Epithelial cell of proximal tubule (primary cell): ENCODE data around the gene LMF1. TPM values are rescaled to one million over a fixed set of nuclear protein-coding genes. Genes with fewer than 3 reads are reported as not detected.

Experiments used
- DNase-seq: peaks from one replicate; pipeline ENCODE4 v3.0.0-alpha.2; 2011; ENCODE audit warnings: low read depth
- H3K4me3 ChIP-seq: 2 replicates; pipeline ENCODE4 v1.5.1; 2011; ENCODE audit warnings: low read depth, mild to moderate bottlenecking, low read length
- total RNA-seq: library from RNA; depleted of rRNA; stranded (reverse); fragments of >200 nt; gene quantifications from 2 replicates; pipeline ENCODE4 v1.2.3, GENCODE V29; 2015
- TF ChIP-seq, protein P1 (sequence below): conservative IDR thresholded peaks from 2 replicates; pipeline ENCODE4 v1.5.1; 2012; ENCODE audit warnings: low read depth, mild to moderate bottlenecking, low read length

LMF1 gene
- total RNA-seq, 1 donor from 2014 or later, result 8.2 TPM

- DNase-seq, result no peak
- no peak overlapping the region for H3K4me3 ChIP-seq
- TF ChIP-seq, protein P1, sequence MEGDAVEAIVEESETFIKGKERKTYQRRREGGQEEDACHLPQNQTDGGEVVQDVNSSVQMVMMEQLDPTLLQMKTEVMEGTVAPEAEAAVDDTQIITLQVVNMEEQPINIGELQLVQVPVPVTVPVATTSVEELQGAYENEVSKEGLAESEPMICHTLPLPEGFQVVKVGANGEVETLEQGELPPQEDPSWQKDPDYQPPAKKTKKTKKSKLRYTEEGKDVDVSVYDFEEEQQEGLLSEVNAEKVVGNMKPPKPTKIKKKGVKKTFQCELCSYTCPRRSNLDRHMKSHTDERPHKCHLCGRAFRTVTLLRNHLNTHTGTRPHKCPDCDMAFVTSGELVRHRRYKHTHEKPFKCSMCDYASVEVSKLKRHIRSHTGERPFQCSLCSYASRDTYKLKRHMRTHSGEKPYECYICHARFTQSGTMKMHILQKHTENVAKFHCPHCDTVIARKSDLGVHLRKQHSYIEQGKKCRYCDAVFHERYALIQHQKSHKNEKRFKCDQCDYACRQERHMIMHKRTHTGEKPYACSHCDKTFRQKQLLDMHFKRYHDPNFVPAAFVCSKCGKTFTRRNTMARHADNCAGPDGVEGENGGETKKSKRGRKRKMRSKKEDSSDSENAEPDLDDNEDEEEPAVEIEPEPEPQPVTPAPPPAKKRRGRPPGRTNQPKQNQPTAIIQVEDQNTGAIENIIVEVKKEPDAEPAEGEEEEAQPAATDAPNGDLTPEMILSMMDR, result no peak
These were observed 32.6 kb downstream of the LMF1 start for GRCh38 chr16:938136-938535.

DNA sequence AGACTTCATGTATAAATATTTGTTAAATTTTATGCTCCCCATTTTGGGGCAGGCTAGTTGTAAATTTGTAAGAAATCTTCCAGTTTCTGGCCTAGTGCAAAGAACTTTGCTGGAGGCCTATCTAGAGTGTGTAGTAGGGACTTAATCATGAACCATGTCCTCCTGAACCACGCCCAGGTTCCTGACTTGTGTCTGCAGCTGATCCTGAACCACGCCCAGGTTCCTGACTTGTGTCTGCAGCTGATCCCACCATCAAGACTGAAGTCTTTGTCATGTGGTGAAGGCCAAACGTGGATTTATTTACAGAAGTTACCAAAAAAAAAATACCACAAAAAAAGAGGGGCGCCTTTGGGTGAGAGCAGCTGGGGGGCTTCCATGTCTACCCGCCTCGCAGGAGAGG, 33.1 kb downstream of the LMF1 start:
- no peak for DNase-seq
- no peak overlapping the region for H3K4me3 ChIP-seq
- TF ChIP-seq, protein P1, result no peak

DNA sequence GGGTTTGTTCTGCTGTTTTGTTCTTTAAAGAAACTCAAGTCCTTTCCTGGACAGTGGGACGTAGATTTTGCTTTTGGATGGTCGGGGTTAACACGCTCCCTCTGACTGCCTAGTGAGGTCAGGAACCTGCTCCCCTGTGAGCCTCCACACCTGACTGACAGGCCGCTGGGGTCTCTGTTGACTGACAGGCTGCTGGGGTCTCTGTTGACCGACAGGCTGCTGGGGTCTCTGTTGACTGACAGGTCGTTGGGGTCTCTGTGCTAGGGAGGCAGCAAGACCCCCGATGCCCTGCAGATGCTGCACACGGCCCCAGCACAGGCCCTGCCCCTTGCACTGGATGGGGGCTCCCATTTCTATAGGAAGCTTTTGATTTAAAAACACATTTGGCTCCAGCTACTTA, 33.5 kb downstream of the LMF1 start:
- H3K4me3 ChIP-seq, result no peak overlapping the region
- DNase-seq, result no peak
- TF ChIP-seq, protein P1, result no peak

- no peak overlapping the region for H3K4me3 ChIP-seq
- TF ChIP-seq, protein P1, result no peak
- no peak for DNase-seq
These were observed 35.1 kb downstream of the LMF1 start for GRCh38 chr16:935684-936083.

DNA sequence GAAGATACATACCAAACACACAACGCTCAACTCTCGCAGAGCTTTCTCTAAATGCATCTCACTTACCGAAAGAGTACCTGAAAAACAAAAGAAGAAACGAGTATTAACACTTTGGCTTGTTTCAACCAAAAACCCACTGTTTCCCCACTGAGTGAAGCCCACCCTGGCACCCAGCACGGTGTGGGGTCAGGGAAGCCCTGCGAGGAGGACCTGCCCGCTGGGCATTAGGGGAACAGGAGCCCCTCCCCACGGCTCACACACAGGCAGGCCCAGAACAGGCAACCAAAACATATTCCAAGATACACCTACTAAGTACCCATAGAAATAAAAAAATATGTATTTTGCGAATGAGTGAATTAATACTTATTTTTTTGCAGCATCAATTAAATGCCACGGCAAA, 36.6 kb downstream of the LMF1 start:
- DNase-seq, result no peak
- TF ChIP-seq, protein P1, result no peak
- H3K4me3 ChIP-seq, result no peak overlapping the region

- no peak overlapping the region for H3K4me3 ChIP-seq
- TF ChIP-seq, protein P1, result no peak
- DNase-seq, result no peak
These were observed 37.2 kb downstream of the LMF1 start for GRCh38 chr16:933581-933980.

DNA sequence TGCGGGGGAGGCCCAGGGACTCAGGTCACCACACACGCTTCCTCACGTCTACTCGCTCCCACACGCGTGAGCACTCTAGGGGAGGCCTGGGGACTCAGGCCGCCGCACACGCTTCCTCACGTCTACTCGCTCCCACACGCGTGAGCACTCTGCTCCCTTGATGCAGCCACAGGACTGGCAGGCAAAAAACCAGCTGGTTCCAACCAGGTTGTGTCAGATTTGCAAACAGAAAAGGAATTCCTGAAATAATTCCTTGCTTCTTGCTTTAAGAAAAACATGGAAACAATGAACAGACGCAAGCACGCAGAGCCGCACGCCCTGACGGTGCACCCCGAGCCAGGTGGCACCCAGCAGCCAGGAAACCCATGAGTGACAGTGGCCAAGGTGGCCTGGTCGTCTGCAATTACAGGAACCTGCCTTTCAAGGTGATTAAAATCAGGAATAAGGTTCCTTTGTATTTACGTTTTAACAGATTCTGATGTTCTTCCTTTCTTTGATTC, 37.9 kb downstream of the LMF1 start:
- no peak for DNase-seq
- H3K4me3 ChIP-seq, result no peak overlapping the region
- TF ChIP-seq, protein P1, result no peak
